Lower leg skin (tissue), 3 donors: ENCODE results near the gene IGSF21.

Experiments
- CTCF ChIP-seq, 3 donors: fragments of 450-650 bp; IDR thresholded peaks; one replicate each; pipeline ENCODE4 v1.5.1; 2016; ENCODE audit warnings: antibody characterized with exemption in 3 of 3, mild to moderate bottlenecking in 3 of 3, moderate library complexity in 2 of 3
- POLR2A ChIP-seq, 2 donors: fragments of 450-650 bp; IDR thresholded peaks; one replicate each; pipeline ENCODE4 v1.6.1; 2016 to 2017; ENCODE audit warnings: antibody characterized with exemption in 2 of 2, mild to moderate bottlenecking in 1 of 2, moderate library complexity in 1 of 2

- TF ChIP-seq CTCF (IDR thresholded peaks at IDR 0.05) = no peak
- TF ChIP-seq POLR2A (IDR thresholded peaks at IDR 0.05) = no peak
These were observed 142.0 kb downstream of the IGSF21 start for GRCh38 chr1:18249631-18250030.
